Ishikawa (cell line): ENCODE data around the gene ABCA7.

Experiments
- CEBPB ChIP-seq: IDR thresholded peaks from 2 replicates; pipeline ENCODE4 v1.6.1; 2012
- CREB1 ChIP-seq: IDR thresholded peaks from 2 replicates; pipeline ENCODE4 v1.6.1; 2012; ENCODE audit warnings: low read depth
- EGR1 ChIP-seq: IDR thresholded peaks from 2 replicates; pipeline ENCODE4 v1.6.1; 2012
- EP300 ChIP-seq: IDR thresholded peaks from 2 replicates; pipeline ENCODE4 v1.6.1; 2012; ENCODE audit warnings: borderline replicate concordance
- FOXM1 ChIP-seq: IDR thresholded peaks from 2 replicates; pipeline ENCODE4 v1.6.1; 2012; ENCODE audit warnings: low read depth, borderline replicate concordance
- MAX ChIP-seq: IDR thresholded peaks from 2 replicates; pipeline ENCODE4 v1.6.1; 2012
- NFIC ChIP-seq: IDR thresholded peaks from 2 replicates; pipeline ENCODE4 v1.6.1; 2012
- RAD21 ChIP-seq: IDR thresholded peaks from 2 replicates; pipeline ENCODE4 v1.6.1; 2012; ENCODE audit warnings: low read depth
- REST ChIP-seq: IDR thresholded peaks from 2 replicates; pipeline ENCODE4 v1.6.1; 2012; ENCODE audit warnings: low read depth, mild to moderate bottlenecking
- TAF1 ChIP-seq: IDR thresholded peaks from 2 replicates; pipeline ENCODE4 v1.6.1; 2012; ENCODE audit warnings: low read depth, mild to moderate bottlenecking
- TEAD4 ChIP-seq: IDR thresholded peaks from 2 replicates; pipeline ENCODE4 v1.6.1; 2012
- USF1 ChIP-seq: IDR thresholded peaks from 2 replicates; pipeline ENCODE4 v1.6.1; 2012
- YY1 ChIP-seq: IDR thresholded peaks from 2 replicates; pipeline ENCODE4 v1.6.1; 2012; ENCODE audit warnings: low read depth
- ZBTB7A ChIP-seq: IDR thresholded peaks from 2 replicates; pipeline ENCODE4 v1.6.1; 2012; ENCODE audit warnings: low read depth

Gene ABCA7

GRCh38 chr19:1091544-1092175 is 51.8 kb downstream of the ABCA7 start:
- TF ChIP-seq REST (no peak), FOXM1 (no peak), YY1 (no peak), TAF1 (no peak), NFIC (no peak), ZBTB7A (no peak), EP300 (no peak), CEBPB (no peak), MAX (no peak)

- TF ChIP-seq REST (no peak), CREB1 (no peak), TEAD4 (no peak), YY1 (no peak), USF1 (no peak), CEBPB (no peak)
Observed at GRCh38 chr19:1093330-1093729, 53.4 kb downstream of the ABCA7 start.

- TF ChIP-seq USF1 (no peak), EGR1 (no peak), TAF1 (no peak), TEAD4 (no peak), YY1 (no peak), EP300 (no peak), REST (no peak), NFIC (no peak), ZBTB7A (no peak)
Observed at GRCh38 chr19:1093811-1094553, 54.1 kb downstream of the ABCA7 start.

GRCh38 chr19:1094655-1094977 is 54.7 kb downstream of the ABCA7 start:
- TF ChIP-seq EGR1, result no peak
- TF ChIP-seq MAX, result no peak
- TF ChIP-seq ZBTB7A, result no peak
- no peak for TF ChIP-seq CEBPB
- TF ChIP-seq RAD21, result no peak
- no peak for TF ChIP-seq NFIC
- TF ChIP-seq REST, result no peak
- no peak for TF ChIP-seq EP300
- TF ChIP-seq TEAD4, result no peak
